Ishikawa (cell line): ENCODE data around the gene MRPL37.

ENCODE experiments used
- CEBPB ChIP-seq: IDR thresholded peaks from 2 replicates; pipeline ENCODE4 v1.6.1; 2012
- EP300 ChIP-seq: IDR thresholded peaks from 2 replicates; pipeline ENCODE4 v1.6.1; 2012; ENCODE audit warnings: borderline replicate concordance
- RAD21 ChIP-seq: IDR thresholded peaks from 2 replicates; pipeline ENCODE4 v1.6.1; 2012; ENCODE audit warnings: low read depth
- TAF1 ChIP-seq: IDR thresholded peaks from 2 replicates; pipeline ENCODE4 v1.6.1; 2012; ENCODE audit warnings: low read depth, mild to moderate bottlenecking
- TF ChIP-seq, protein P1 (sequence below): IDR thresholded peaks from 2 replicates; pipeline ENCODE4 v1.6.1; 2012; ENCODE audit warnings: low read depth, mild to moderate bottlenecking

GRCh38 chr1:54165146-54165545 lies 34.8 kb upstream of the MRPL37 start:
- no peak for TF ChIP-seq RAD21
- TF ChIP-seq, protein P1, sequence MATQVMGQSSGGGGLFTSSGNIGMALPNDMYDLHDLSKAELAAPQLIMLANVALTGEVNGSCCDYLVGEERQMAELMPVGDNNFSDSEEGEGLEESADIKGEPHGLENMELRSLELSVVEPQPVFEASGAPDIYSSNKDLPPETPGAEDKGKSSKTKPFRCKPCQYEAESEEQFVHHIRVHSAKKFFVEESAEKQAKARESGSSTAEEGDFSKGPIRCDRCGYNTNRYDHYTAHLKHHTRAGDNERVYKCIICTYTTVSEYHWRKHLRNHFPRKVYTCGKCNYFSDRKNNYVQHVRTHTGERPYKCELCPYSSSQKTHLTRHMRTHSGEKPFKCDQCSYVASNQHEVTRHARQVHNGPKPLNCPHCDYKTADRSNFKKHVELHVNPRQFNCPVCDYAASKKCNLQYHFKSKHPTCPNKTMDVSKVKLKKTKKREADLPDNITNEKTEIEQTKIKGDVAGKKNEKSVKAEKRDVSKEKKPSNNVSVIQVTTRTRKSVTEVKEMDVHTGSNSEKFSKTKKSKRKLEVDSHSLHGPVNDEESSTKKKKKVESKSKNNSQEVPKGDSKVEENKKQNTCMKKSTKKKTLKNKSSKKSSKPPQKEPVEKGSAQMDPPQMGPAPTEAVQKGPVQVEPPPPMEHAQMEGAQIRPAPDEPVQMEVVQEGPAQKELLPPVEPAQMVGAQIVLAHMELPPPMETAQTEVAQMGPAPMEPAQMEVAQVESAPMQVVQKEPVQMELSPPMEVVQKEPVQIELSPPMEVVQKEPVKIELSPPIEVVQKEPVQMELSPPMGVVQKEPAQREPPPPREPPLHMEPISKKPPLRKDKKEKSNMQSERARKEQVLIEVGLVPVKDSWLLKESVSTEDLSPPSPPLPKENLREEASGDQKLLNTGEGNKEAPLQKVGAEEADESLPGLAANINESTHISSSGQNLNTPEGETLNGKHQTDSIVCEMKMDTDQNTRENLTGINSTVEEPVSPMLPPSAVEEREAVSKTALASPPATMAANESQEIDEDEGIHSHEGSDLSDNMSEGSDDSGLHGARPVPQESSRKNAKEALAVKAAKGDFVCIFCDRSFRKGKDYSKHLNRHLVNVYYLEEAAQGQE, result no peak
- TF ChIP-seq CEBPB, result no peak
- TF ChIP-seq EP300, result no peak
- TF ChIP-seq TAF1, result no peak
